SK-N-SH treated with all-trans-retinoic acid at 6 μM for 48 hours (cell line): Measurements from ENCODE around the gene NPBWR2.
A peak's percentile ranks its signal among the peaks of the same experiment; 100 is the strongest.

ENCODE experiments used
- ATAC-seq: fragments of 200-7000 bp; cut with Tn5 transposase; 3 replicates; pipeline ENCODE4 v1.9.1; 2020; ENCODE audit warnings: mild to moderate bottlenecking, moderate library complexity
- ARNTL ChIP-seq: fragments of 450-650 bp; formaldehyde crosslinking; IDR thresholded peaks from 2 replicates; pipeline ENCODE4 v1.5.0; 2020; ENCODE audit warnings: low read depth, mild to moderate bottlenecking, moderate library complexity, borderline replicate concordance
- BACH2 ChIP-seq: fragments of 250-450 bp; sonication (Bioruptor Pico); IDR thresholded peaks from 2 replicates; pipeline ENCODE4 v1.9.0; 2021; ENCODE audit warnings: mild to moderate bottlenecking, borderline replicate concordance
- CSDC2 ChIP-seq: fragments of 250-450 bp; sonication (Bioruptor Pico); IDR thresholded peaks from 2 replicates; pipeline ENCODE4 v1.5.0; 2020; ENCODE audit warnings: mild to moderate bottlenecking, moderate library complexity
- ESRRG ChIP-seq: fragments of 250-450 bp; sonication (Bioruptor Pico); IDR thresholded peaks from 2 replicates; pipeline ENCODE4 v1.6.1; 2021; ENCODE audit warnings: mild to moderate bottlenecking
- GLIS3 ChIP-seq: fragments of 250-450 bp; sonication (Bioruptor Pico); IDR thresholded peaks from 2 replicates; pipeline ENCODE4 v1.5.0; 2020; ENCODE audit warnings: mild to moderate bottlenecking, moderate library complexity
- ISL1 ChIP-seq: fragments of 250-450 bp; sonication (Bioruptor Pico); IDR thresholded peaks from 2 replicates; pipeline ENCODE4 v2.1.2; 2022; ENCODE audit warnings: mild to moderate bottlenecking, moderate library complexity
- OSR1 ChIP-seq: fragments of 250-450 bp; sonication (Bioruptor Pico); IDR thresholded peaks from 2 replicates; pipeline ENCODE4 v1.8.0; 2022; ENCODE audit warnings: moderate library complexity, mild to moderate bottlenecking, inconsistent platforms
- PPARA ChIP-seq: fragments of 250-450 bp; sonication (Bioruptor Pico); IDR thresholded peaks from 2 replicates; pipeline ENCODE4 v1.5.0; 2020; ENCODE audit warnings: mild to moderate bottlenecking, borderline replicate concordance
- RARB ChIP-seq: fragments of 250-450 bp; sonication (Bioruptor Pico); IDR thresholded peaks from 2 replicates; pipeline ENCODE4 v1.8.0; 2021; ENCODE audit warnings: mild to moderate bottlenecking, moderate library complexity
- SNAI2 ChIP-seq: fragments of 250-450 bp; sonication (Bioruptor Pico); IDR thresholded peaks from 2 replicates; pipeline ENCODE4 v1.5.0; 2020; ENCODE audit warnings: mild to moderate bottlenecking, moderate library complexity
- TCF4 ChIP-seq: fragments of 250-450 bp; sonication (Bioruptor Pico); IDR thresholded peaks from 2 replicates; pipeline ENCODE4 v1.8.0; 2021; ENCODE audit warnings: mild to moderate bottlenecking, moderate library complexity, borderline replicate concordance
- TOX ChIP-seq: fragments of 250-450 bp; sonication (Bioruptor Pico); IDR thresholded peaks from 2 replicates; pipeline ENCODE4 v1.8.0; 2021; ENCODE audit warnings: mild to moderate bottlenecking, moderate library complexity, borderline replicate concordance
- ZC3H10 ChIP-seq: fragments of 250-450 bp; sonication (Bioruptor Pico); IDR thresholded peaks from 2 replicates; pipeline ENCODE4 v1.5.1; 2021; ENCODE audit warnings: mild to moderate bottlenecking, moderate library complexity
- ZFP3 ChIP-seq: fragments of 250-450 bp; sonication (Bioruptor Pico); IDR thresholded peaks from 2 replicates; pipeline ENCODE4 v1.5.0; 2020; ENCODE audit warnings: mild to moderate bottlenecking, moderate library complexity
- ZFP30 ChIP-seq: fragments of 450-650 bp; formaldehyde crosslinking; IDR thresholded peaks from 2 replicates; pipeline ENCODE4 v1.5.0; 2022; ENCODE audit warnings: mild to moderate bottlenecking, moderate library complexity
- ZNF565 ChIP-seq: fragments of 450-650 bp; formaldehyde crosslinking; conservative IDR thresholded peaks from 2 replicates; pipeline ENCODE4 v1.5.0; 2020; ENCODE audit warnings: low read depth, mild to moderate bottlenecking, moderate library complexity
- ZNF70 ChIP-seq: fragments of 450-650 bp; formaldehyde crosslinking; IDR thresholded peaks from 2 replicates; pipeline ENCODE4 v1.5.0; 2020; ENCODE audit warnings: mild to moderate bottlenecking, moderate library complexity
- ZNF8 ChIP-seq: fragments of 450-650 bp; formaldehyde crosslinking; IDR thresholded peaks from 2 replicates; pipeline ENCODE4 v1.5.0; 2020; ENCODE audit warnings: mild to moderate bottlenecking, moderate library complexity
- TF ChIP-seq, protein P1 (sequence below): fragments of 250-450 bp; sonication (Bioruptor Pico); IDR thresholded peaks from 2 replicates; pipeline ENCODE4 v1.8.0; 2020; ENCODE audit warnings: mild to moderate bottlenecking, moderate library complexity, borderline replicate concordance
- TF ChIP-seq, protein P2 (sequence below): fragments of 250-450 bp; sonication (Bioruptor Pico); IDR thresholded peaks from 2 replicates; pipeline ENCODE4 v1.5.1; 2020; ENCODE audit warnings: low read depth, mild to moderate bottlenecking, moderate library complexity
- TF ChIP-seq, protein P3 (sequence below): fragments of 250-450 bp; sonication (Bioruptor Pico); IDR thresholded peaks from 2 replicates; pipeline ENCODE4 v1.5.0; 2020; ENCODE audit warnings: mild to moderate bottlenecking, moderate library complexity
- TF ChIP-seq, protein P4 (sequence below): fragments of 250-450 bp; sonication (Bioruptor Pico); IDR thresholded peaks from 2 replicates; pipeline ENCODE4 v1.8.0; 2021; ENCODE audit warnings: low read depth, mild to moderate bottlenecking, moderate library complexity, borderline replicate concordance
- TF ChIP-seq, protein P5 (sequence below): fragments of 250-450 bp; sonication (Bioruptor Pico); IDR thresholded peaks from 2 replicates; pipeline ENCODE4 v1.5.1; 2021; ENCODE audit warnings: mild to moderate bottlenecking, moderate library complexity

Gene NPBWR2

DNA sequence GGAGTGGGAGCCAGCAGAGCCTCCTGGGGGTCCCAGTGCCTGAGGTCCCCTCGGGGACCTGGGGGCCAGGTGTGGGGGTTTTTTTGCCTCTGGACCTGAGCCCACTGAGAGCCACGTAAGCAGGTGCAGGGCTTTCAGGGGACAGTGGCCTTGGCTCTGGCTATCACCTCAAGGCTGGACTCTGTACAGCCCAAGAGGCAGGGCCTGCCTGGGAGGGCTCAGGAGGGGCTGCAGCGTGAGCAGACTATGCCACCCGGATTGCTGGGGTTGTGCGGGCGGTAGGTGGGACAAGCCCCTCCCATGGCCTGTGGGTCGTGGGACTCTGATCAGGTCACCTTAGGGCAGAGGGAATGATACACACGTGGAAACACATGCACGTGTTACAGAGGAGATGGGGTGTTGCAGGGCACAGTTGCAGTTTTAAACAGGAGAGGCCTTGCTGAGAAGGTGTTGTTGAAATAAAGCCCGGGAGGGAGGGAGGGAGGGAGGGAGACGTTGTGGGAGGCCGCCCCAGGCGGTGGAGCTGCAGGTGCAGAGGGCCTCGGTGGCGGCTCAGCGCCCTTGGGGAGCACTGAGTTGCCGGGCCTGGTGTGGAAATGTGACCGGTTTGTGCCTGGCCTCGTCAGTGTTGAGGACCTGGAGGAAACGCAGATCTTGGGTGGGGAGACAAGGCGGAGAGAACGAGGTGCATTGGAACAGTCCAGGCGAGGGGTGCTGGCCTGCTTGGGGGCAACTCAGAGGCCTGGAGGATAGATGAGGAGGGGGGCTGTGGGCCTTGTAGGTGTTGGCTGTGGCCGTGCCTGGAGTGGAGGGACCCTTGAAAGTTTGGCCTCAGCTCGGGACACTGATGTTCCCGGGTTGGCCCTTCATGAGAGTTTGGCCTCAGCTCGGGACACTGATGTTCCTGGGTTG lies 42.0 kb downstream of the NPBWR2 start:
- no peak for ATAC-seq
- TF ChIP-seq ZNF565 (CRISPR knock-in tag) (no peak), ZC3H10 (CRISPR knock-in tag) (no peak), BACH2 (CRISPR knock-in tag) (no peak), ZNF70 (CRISPR knock-in tag) (no peak), ARNTL (no peak), GLIS3 (CRISPR knock-in tag) (no peak), RARB (CRISPR knock-in tag) (no peak), TOX (CRISPR knock-in tag) (no peak), PPARA (CRISPR knock-in tag) (no peak), SNAI2 (no peak), ZFP3 (CRISPR knock-in tag) (no peak), ESRRG (CRISPR knock-in tag) (no peak), ISL1 (CRISPR knock-in tag) (no peak), ZFP30 (CRISPR knock-in tag) (no peak), TCF4 (CRISPR knock-in tag) (no peak)
- TF ChIP-seq, protein P1, sequence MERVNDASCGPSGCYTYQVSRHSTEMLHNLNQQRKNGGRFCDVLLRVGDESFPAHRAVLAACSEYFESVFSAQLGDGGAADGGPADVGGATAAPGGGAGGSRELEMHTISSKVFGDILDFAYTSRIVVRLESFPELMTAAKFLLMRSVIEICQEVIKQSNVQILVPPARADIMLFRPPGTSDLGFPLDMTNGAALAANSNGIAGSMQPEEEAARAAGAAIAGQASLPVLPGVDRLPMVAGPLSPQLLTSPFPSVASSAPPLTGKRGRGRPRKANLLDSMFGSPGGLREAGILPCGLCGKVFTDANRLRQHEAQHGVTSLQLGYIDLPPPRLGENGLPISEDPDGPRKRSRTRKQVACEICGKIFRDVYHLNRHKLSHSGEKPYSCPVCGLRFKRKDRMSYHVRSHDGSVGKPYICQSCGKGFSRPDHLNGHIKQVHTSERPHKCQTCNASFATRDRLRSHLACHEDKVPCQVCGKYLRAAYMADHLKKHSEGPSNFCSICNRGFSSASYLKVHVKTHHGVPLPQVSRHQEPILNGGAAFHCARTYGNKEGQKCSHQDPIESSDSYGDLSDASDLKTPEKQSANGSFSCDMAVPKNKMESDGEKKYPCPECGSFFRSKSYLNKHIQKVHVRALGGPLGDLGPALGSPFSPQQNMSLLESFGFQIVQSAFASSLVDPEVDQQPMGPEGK (CRISPR knock-in tag) = no peak
- TF ChIP-seq, protein P2, sequence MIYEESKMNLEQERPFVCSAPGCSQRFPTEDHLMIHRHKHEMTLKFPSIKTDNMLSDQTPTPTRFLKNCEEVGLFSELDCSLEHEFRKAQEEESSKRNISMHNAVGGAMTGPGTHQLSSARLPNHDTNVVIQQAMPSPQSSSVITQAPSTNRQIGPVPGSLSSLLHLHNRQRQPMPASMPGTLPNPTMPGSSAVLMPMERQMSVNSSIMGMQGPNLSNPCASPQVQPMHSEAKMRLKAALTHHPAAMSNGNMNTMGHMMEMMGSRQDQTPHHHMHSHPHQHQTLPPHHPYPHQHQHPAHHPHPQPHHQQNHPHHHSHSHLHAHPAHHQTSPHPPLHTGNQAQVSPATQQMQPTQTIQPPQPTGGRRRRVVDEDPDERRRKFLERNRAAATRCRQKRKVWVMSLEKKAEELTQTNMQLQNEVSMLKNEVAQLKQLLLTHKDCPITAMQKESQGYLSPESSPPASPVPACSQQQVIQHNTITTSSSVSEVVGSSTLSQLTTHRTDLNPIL (CRISPR knock-in tag) = no peak
- TF ChIP-seq, protein P3, sequence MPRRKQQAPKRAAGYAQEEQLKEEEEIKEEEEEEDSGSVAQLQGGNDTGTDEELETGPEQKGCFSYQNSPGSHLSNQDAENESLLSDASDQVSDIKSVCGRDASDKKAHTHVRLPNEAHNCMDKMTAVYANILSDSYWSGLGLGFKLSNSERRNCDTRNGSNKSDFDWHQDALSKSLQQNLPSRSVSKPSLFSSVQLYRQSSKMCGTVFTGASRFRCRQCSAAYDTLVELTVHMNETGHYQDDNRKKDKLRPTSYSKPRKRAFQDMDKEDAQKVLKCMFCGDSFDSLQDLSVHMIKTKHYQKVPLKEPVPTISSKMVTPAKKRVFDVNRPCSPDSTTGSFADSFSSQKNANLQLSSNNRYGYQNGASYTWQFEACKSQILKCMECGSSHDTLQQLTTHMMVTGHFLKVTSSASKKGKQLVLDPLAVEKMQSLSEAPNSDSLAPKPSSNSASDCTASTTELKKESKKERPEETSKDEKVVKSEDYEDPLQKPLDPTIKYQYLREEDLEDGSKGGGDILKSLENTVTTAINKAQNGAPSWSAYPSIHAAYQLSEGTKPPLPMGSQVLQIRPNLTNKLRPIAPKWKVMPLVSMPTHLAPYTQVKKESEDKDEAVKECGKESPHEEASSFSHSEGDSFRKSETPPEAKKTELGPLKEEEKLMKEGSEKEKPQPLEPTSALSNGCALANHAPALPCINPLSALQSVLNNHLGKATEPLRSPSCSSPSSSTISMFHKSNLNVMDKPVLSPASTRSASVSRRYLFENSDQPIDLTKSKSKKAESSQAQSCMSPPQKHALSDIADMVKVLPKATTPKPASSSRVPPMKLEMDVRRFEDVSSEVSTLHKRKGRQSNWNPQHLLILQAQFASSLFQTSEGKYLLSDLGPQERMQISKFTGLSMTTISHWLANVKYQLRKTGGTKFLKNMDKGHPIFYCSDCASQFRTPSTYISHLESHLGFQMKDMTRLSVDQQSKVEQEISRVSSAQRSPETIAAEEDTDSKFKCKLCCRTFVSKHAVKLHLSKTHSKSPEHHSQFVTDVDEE = no peak
- TF ChIP-seq, protein P4, sequence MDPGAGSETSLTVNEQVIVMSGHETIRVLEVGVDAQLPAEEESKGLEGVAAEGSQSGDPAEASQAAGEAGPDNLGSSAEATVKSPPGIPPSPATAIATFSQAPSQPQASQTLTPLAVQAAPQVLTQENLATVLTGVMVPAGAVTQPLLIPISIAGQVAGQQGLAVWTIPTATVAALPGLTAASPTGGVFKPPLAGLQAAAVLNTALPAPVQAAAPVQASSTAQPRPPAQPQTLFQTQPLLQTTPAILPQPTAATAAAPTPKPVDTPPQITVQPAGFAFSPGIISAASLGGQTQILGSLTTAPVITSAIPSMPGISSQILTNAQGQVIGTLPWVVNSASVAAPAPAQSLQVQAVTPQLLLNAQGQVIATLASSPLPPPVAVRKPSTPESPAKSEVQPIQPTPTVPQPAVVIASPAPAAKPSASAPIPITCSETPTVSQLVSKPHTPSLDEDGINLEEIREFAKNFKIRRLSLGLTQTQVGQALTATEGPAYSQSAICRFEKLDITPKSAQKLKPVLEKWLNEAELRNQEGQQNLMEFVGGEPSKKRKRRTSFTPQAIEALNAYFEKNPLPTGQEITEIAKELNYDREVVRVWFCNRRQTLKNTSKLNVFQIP = no peak
- TF ChIP-seq, protein P5, sequence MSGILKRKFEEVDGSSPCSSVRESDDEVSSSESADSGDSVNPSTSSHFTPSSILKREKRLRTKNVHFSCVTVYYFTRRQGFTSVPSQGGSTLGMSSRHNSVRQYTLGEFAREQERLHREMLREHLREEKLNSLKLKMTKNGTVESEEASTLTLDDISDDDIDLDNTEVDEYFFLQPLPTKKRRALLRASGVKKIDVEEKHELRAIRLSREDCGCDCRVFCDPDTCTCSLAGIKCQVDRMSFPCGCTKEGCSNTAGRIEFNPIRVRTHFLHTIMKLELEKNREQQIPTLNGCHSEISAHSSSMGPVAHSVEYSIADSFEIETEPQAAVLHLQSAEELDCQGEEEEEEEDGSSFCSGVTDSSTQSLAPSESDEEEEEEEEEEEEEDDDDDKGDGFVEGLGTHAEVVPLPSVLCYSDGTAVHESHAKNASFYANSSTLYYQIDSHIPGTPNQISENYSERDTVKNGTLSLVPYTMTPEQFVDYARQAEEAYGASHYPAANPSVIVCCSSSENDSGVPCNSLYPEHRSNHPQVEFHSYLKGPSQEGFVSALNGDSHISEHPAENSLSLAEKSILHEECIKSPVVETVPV (CRISPR knock-in tag) = no peak

DNA sequence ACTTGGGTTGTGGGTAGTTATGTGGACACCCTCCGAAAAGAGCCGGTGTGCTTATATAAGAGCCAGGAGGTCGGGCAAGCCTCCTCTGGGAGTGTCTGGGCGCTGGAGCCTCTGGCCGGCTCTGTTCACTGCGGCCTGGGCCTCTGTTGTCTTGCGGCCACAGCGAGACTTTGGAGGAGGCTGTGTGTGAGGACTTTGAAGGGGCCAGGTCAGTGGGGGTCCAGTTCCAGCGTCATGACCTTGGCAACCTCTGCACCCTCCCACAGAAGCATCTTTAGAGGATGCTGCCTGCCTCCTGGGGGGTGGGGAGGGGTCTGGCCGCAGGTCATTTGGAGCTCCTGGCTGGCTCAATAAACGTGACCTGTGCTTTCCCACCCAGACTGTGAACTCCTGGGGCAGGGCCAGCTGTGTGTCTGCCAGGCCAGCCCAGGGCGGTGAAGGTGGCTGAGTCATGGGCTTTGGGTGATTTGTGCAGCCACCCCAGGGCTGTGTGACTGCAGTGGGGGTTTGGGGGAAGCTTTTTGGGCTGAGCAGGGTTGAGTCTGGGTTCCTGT lies 43.1 kb downstream of the NPBWR2 start:
- ATAC-seq = peak; percentile 15; the same call in 1 of the 3 replicates
- TF ChIP-seq CSDC2 (CRISPR knock-in tag) = no peak
- TF ChIP-seq, protein P3 = no peak
- TF ChIP-seq, protein P2 (CRISPR knock-in tag) = no peak
- no peak for TF ChIP-seq ZFP3 (CRISPR knock-in tag)
- TF ChIP-seq ZFP30 (CRISPR knock-in tag) = no peak
- no peak for TF ChIP-seq ESRRG (CRISPR knock-in tag)
- no peak for TF ChIP-seq ZC3H10 (CRISPR knock-in tag)
- no peak for TF ChIP-seq ISL1 (CRISPR knock-in tag)
- TF ChIP-seq ZNF70 (CRISPR knock-in tag) = no peak
- TF ChIP-seq ZNF8 (CRISPR knock-in tag) = no peak
- no peak for TF ChIP-seq OSR1 (CRISPR knock-in tag)
- no peak for TF ChIP-seq TOX (CRISPR knock-in tag)
- TF ChIP-seq, protein P1 (CRISPR knock-in tag) = no peak
